Left ventricle myocardium superior (tissue), 1 donor: Measurements from ENCODE around the gene BST1. TPM values are rescaled to one million over a fixed set of nuclear protein-coding genes. Genes with fewer than 3 reads are reported as not detected.
A peak's percentile ranks its signal among the peaks of the same experiment; 100 is the strongest.

ENCODE experiments used
- ATAC-seq: fragments of 200-7000 bp; cut with Tn5 transposase; one replicate; pipeline ENCODE4 v1.9.1; 2020; ENCODE audit warnings: mild to moderate bottlenecking, moderate library complexity
- DNase-seq: peaks from one replicate; pipeline ENCODE4 v3.0.0-alpha.2; 2020
- intact Hi-C: fragments of 100-400 bp; cut with micrococcal nuclease; formaldehyde crosslinking; loops from one replicate; pipeline ENCODE4 v1.11.0; 2022
- long read RNA-seq: library from polyadenylated mRNA; unstranded; transcript quantifications from one replicate; pipeline ENCODE4 v2.0.0, GENCODE V29; 2021
- total RNA-seq: library from RNA; stranded (reverse); fragmentation: NEBNext Ultra II Directional; extraction: Animal tissue kit (Norgen Biotek cat#: 25700); gene quantifications from one replicate; pipeline ENCODE4 v1.2.1, GENCODE V29; 2021
- donor health status: DM: no; HTN: yes; CAD: no; lungs with severe emphysema.

BST1 gene, protein sequence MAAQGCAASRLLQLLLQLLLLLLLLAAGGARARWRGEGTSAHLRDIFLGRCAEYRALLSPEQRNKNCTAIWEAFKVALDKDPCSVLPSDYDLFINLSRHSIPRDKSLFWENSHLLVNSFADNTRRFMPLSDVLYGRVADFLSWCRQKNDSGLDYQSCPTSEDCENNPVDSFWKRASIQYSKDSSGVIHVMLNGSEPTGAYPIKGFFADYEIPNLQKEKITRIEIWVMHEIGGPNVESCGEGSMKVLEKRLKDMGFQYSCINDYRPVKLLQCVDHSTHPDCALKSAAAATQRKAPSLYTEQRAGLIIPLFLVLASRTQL
- 3.6 TPM for total RNA-seq
- long read RNA-seq, partial matches to known transcripts, result 1 of 6 reads
- long read RNA-seq, other reads (novel, unspliced or antisense), result 1 of 6 reads

GRCh38 chr4:15702941-15703403, at the start of gene BST1:
Gene BST1 (plus strand): TSS chr4:15703065. CDS start chr4:15703145, 80 bp downstream.
- intact Hi-C loops, result loop anchor here (10.0 kb wide), 1 partner anchor 1872 kb away; the partner anchor contains the start of gene LAP3
- DNase-seq (peak; percentile 82), ATAC-seq (peak; percentile 87)

DNA sequence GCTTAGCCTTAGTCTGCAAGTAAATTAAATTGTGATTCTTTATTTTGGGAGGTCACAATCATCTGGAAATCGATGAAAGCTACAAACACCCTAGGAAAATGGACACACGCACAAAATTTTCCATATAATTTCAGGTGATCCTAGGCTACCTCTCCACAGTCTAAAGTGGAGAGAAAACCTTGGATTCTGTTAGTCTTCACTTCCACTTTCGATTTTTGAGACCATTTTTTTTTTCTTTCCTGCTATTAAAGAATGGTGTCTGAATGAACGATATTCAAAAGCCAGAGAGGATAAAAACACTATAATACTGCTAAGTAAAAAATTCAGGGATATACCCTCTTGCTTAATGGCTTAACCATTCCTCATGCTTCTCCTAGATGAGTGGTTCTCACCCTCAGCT, 49.4 kb upstream of the BST1 start:
- ATAC-seq, result no peak
- intact Hi-C loops, result loop anchor here (10.0 kb wide), 1 partner anchor 169 kb away; no protein-coding TSS in a partner anchor

GRCh38 chr4:15653864-15654592, 48.8 kb upstream of the BST1 start:
- no peak for DNase-seq
- intact Hi-C loops, result loop anchor here (10.0 kb wide), 1 partner anchor 169 kb away; no protein-coding TSS in a partner anchor
- peak; percentile 10 for ATAC-seq

More for the DNA sequence above, 49.4 kb upstream of the BST1 start:
- no peak for DNase-seq

DNA sequence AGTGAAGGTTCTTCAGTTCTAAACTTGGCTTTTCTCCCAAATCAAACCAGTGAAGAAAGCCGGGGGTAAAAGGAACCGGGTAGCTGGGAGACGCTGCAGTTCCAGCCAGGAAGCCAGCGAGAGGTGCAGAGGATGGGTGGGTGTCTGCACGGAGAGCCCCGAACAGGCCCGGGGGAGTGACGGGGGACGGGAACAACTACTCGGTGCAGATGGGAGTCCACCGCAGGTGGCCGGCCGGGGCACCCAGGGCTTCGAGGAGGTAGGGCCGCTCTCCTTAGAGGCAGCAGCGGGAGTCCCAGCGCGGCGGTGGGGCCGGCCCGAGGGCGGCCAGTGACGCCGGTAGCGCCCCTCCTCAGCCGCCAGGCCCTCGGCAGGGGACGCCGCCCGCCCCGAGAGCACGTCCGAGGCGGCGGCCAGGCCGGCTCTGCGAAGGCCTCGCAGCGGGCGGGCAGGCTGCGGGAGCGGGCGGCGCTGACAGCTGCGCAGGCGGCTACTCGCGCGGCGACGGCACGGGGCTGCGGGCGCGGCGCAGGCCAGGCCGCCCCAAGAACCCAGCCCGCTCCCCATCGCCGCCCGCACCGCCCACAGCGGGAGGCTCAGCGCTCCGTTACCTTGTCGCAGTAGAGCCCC, 48.2 kb upstream of the BST1 start:
- ATAC-seq (peak; percentile 61), DNase-seq (peak; percentile 63)
- intact Hi-C loops, result loop anchor here (10.0 kb wide), 1 partner anchor 170 kb away; no protein-coding TSS in a partner anchor

GRCh38 chr4:15655223-15656037, 47.4 kb upstream of the BST1 start, which contains the start of gene FBXL5:
Gene FBXL5 (minus strand): TSS chr4:15655357. CDS start chr4:15655287, 70 bp downstream.
- DNase-seq (peak; percentile 92), ATAC-seq (peak; percentile 88)
- intact Hi-C loops, result loop anchor here (10.0 kb wide), 1 partner anchor 171 kb away; no protein-coding TSS in a partner anchor

DNA sequence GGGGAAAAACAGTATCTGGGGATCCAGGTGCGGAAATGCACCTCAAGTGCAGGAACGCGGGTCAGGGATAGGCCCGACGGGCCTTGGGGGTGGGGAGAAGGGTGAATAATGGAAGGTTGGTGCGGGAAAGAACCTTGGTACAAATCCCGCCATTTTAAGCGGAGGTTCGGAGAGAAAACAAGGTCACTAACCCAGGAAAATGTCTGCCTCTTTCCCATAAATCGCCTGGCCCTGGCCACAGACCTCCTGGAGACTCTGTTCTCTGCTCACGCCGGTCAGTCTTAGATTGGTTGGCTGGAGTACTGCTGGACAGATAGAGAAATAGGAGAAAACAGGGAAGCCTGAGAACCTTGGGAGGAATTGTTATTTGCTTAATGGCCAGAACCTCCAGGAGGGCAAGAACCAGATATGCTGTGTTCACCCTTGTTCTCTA, 46.8 kb upstream of the BST1 start:
- intact Hi-C loops, result loop anchor here (10.0 kb wide), 1 partner anchor 171 kb away; no protein-coding TSS in a partner anchor
- peak; percentile 1 for ATAC-seq
- no peak for DNase-seq

GRCh38 chr4:15657366-15657765, 45.5 kb upstream of the BST1 start:
- intact Hi-C loops, result loop anchor here (10.0 kb wide), 1 partner anchor 173 kb away; no protein-coding TSS in a partner anchor
- ATAC-seq, result no peak

DNA sequence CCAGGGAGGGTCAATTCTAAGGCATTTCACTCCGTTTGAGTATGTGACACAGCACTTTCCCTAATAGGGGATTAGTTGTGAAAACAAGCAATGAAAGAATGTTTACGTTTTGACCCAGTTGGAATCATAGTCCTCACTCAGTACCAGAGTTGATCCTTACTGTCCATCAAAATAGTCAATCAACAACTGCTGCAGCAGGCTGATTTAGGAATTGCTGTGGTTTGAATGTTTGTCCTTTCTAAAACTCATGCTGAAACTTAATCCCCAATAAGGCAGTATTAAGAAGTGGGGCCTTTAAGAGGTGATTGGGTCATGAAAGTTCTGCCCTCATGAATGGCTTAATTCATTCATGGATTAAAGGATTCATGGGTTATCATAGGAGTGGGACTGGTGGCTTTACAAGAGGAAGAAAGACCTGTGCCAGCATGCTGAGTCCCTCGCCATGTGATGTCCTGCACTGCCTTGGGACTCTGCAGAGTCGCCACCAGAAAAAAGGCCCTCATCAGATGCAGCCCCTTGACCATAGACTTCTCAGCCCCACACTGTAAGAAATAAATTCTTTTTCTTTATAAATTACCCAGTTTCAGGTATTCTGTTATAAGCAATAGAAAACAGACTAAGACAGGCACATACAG, 44.6 kb upstream of the BST1 start:
- DNase-seq (no peak), ATAC-seq (no peak)
- intact Hi-C loops, result loop anchor here (10.0 kb wide), 1 partner anchor 173 kb away; no protein-coding TSS in a partner anchor

More at GRCh38 chr4:15657366-15657765, 45.5 kb upstream of the BST1 start:
- no peak for DNase-seq

DNA sequence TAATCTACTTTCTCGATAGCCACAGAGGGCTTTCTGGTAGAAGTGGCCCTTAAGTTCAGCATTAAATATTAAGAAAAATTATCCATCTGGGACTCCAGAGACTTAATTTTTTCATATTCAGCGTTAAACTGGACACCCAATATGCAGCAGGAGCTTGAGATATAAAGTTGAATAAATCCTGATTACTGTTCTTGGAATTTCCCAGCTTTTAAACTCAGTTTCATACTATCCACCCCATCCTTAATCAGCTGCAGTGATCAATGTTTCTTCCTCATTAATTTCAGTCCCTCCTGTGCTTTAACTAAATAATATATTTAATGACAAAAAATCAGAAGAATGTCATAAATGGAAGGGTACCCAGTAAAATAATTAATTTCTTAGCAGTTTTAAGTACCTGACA, 44.1 kb upstream of the BST1 start:
- intact Hi-C loops, result loop anchor here (10.0 kb wide), 1 partner anchor 174 kb away; no protein-coding TSS in a partner anchor
- no peak for ATAC-seq
- DNase-seq, result no peak

- DNase-seq (no peak), ATAC-seq (no peak)
- intact Hi-C loops, result loop anchor here (10.0 kb wide), 1 partner anchor 175 kb away; no protein-coding TSS in a partner anchor
Measured at GRCh38 chr4:15659768-15660570, 42.9 kb upstream of the BST1 start.

GRCh38 chr4:15665753-15666365, 37.0 kb upstream of the BST1 start:
- ATAC-seq, result peak; percentile 71
- no peak for DNase-seq
- intact Hi-C loops, result no loop called here

DNA sequence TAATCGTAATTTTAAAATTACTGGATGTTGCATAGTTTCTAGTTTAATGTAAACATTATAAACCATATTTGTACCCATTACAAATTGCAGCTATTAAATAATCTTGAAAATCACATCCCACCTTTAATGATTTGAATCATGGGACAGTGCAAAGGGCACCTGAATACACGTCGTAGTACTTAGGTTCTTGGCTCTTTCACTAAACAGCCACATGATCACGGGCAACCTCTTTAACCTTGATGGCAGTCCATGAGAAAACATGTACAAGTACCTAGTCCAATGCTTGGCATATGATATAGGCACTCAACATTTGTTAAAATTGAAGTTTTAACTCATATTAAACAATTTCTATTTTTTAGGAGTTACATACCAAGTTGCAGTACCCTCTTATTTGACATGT, 35.9 kb upstream of the BST1 start:
- no peak for DNase-seq
- intact Hi-C loops, result no loop called here
- ATAC-seq, result no peak

- intact Hi-C loops, result no loop called here
Measured at GRCh38 chr4:15668566-15669435, 34.1 kb upstream of the BST1 start.

DNA sequence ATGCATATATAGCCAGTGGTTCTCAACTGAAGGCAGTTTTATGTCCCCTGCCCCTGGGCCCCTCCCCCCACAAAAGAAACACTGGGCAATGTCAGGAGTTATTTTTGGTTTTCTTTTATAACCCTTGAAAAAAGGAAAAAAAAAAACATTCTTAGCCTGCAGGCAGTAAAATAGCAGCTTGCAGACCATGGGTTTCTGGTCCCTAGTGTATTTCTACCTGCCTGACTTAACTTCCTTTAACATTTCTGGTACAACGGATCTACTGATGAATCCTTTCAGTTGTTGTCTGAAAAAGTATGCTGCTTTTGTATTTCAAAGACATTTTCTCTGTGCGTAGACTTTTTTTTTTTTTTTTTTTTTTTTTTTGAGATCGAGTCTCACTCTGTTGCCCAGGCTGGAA, 32.3 kb upstream of the BST1 start:
- ATAC-seq (no peak), DNase-seq (no peak)
- intact Hi-C loops, result no loop called here

More at GRCh38 chr4:15668566-15669435, 34.1 kb upstream of the BST1 start:
- ATAC-seq (no peak), DNase-seq (no peak)

GRCh38 chr4:15672101-15672500, 30.8 kb upstream of the BST1 start:
- intact Hi-C loops, result no loop called here
- ATAC-seq, result no peak
- DNase-seq, result no peak
